GM12872 (cell line): ENCODE results near the gene ZNF844.
A peak's percentile ranks its signal among the peaks of the same experiment; 100 is the strongest.

Experiments used
- CTCF ChIP-seq: IDR thresholded peaks from 3 replicates; pipeline ENCODE4 v1.5.1; 2011; ENCODE audit warnings: low read depth, mild to moderate bottlenecking, low read length, moderate library complexity; ENCODE audit not compliant: insufficient read depth

The ZNF844 gene

GRCh38 chr19:12077375-12077774 lies 12.8 kb downstream of the ZNF844 start:
- no peak for TF ChIP-seq CTCF

- TF ChIP-seq CTCF, result no peak
Measured at GRCh38 chr19:12085074-12085818, 20.7 kb downstream of the ZNF844 start.

GRCh38 chr19:12090807-12091206 lies 26.3 kb downstream of the ZNF844 start:
- TF ChIP-seq CTCF, result peak; percentile 72

DNA sequence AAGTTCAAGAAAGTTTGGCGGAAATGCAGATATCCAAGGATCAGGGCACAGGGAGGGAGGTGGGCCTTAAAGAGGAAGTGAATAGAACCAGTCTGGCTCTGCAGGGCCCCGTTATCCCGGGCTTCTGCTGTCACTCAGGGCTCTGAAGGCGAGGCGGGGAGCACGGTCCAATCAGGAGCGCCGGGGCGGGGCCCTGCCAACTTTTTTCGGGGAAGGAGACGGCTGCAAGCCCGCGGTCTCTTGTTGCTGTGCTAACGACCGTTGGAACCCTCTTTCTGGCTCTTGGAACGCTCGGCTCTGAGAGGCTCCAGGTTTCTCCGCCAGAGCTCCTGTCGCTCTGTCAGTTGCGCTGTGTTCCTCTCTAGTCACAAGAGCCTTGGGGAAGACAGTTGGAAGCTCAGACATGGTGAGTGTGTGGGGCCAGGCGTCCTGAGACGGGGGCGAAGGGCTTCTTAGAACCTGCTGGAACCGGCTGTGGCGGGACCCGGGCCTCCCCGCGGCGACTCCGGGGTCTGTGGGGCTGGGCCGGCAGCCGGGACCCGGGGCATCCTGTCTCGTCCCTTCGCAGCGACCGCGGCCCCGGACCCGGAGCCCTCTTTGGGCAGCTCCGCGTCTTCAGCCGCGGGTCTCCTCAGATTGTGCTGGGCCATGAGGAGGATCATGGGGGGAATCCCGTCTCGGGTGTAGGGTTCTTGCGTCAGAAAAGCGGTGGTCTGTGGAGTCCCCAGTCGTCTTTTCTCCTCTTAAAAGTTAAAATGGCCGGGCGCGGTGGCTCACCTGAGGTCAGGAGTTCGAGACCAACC lies 27.7 kb downstream of the ZNF844 start:
- no peak for TF ChIP-seq CTCF

- TF ChIP-seq CTCF, result no peak
Measured at GRCh38 chr19:12092956-12093355, 28.4 kb downstream of the ZNF844 start.

- TF ChIP-seq CTCF, result no peak
Measured at GRCh38 chr19:12093777-12094176, 29.2 kb downstream of the ZNF844 start.

DNA sequence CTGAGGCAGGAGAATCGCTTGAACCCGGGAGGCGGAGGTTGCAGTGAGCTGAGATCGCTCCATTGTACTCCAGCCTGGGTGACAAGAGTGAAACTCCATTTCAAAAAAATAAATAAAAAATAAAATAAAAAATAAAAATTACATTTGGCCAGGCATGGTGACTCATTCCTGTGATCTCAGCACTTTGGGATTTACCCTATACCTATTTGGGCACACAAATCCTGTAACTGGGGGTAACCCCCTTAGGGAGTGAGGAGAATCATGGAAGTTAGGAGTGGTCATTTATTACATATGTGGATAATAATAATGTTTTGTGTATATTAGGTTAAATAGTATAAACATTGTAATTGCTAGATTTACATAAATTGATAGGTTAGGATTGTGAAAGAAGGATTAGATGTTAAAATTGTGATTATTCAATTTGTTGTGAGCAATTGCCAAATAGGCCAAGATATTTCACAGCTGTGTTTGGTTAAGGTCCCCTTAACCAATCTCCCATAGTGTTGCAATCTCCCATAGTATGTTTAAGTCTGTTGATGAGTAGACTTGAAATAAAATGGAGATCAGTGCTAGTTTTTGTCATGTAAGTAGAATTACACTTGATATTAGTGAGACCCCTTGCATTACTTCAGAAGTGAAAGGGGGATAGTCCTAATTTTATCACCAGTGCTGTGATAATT lies 30.7 kb downstream of the ZNF844 start:
- no peak for TF ChIP-seq CTCF
